IMR-90 (cell line): Measurements from ENCODE around the gene MSRB1. TPM values are rescaled to one million over a fixed set of nuclear protein-coding genes. Genes with fewer than 3 reads are reported as not detected.

Experiments used
- ATAC-seq: fragments of 200-7000 bp; cut with Tn5 transposase; 2 replicates; pipeline ENCODE4 v1.9.1; 2020; ENCODE audit warnings: low read depth, mild to moderate bottlenecking, moderate library complexity
- BruUV-seq: library from RNA; stranded (reverse); fragments of 400-500 nt; replicated peaks from 2 replicates; lab custom pipeline; 2021; lab: Mats Ljungman, UMichigan
- CTCF ChIA-PET: fragments of 300-600 bp; formaldehyde crosslinking; extraction: SDS; loops from one replicate; lab custom pipeline; 2021; ENCODE audit warnings: antibody characterized with exemption; lab: Yijun Ruan, JAX
- POLR2A ChIA-PET: fragments of 300-600 bp; sonication (Branson Sonifier 250); formaldehyde crosslinking; loops from one replicate; lab custom pipeline; 2022; ENCODE audit warnings: antibody characterized with exemption; ENCODE audit not compliant: unreplicated experiment; lab: Charles Lee
- DNase-seq: peaks from one replicate; pipeline ENCODE4 v3.0.0; 2013
- H2AFZ ChIP-seq: replicated peaks from 2 replicates; pipeline ENCODE3; 2013; ENCODE audit warnings: low read length, mild to moderate bottlenecking; ENCODE audit not compliant: poor library complexity
- H2AK5ac ChIP-seq: 2 replicates; pipeline ENCODE4 v1.6.1; 2013; ENCODE audit warnings: low read depth, low read length, inconsistent platforms
- H2AK9ac ChIP-seq: replicated peaks from 2 replicates; pipeline ENCODE3; 2013; ENCODE audit warnings: mild to moderate bottlenecking, low read depth, low read length, moderate library complexity; ENCODE audit not compliant: poor library complexity
- H2BK120ac ChIP-seq: 2 replicates; pipeline ENCODE4 v1.6.1; 2013; ENCODE audit warnings: low read depth, low read length, inconsistent platforms
- H2BK15ac ChIP-seq: 3 replicates; pipeline ENCODE4 v1.6.1; 2013; ENCODE audit warnings: low read depth, low read length, inconsistent platforms
- H2BK20ac ChIP-seq: 2 replicates; pipeline ENCODE4 v1.6.1; 2013; ENCODE audit warnings: low read depth, mild to moderate bottlenecking, inconsistent platforms, low read length, moderate library complexity
- H2BK5ac ChIP-seq: 2 replicates; pipeline ENCODE4 v1.6.1; 2013; ENCODE audit warnings: mild to moderate bottlenecking, low read depth, low read length, inconsistent platforms; ENCODE audit not compliant: poor library complexity, severe bottlenecking
- H3K14ac ChIP-seq: replicated peaks from 2 replicates; pipeline ENCODE4 v1.6.1; 2013; ENCODE audit warnings: low read depth, low read length, inconsistent platforms
- H3K18ac ChIP-seq: 2 replicates; pipeline ENCODE4 v1.6.1; 2013; ENCODE audit warnings: low read depth, low read length, control low read depth
- H3K23ac ChIP-seq: 2 replicates; pipeline ENCODE4 v1.6.1; 2013; ENCODE audit warnings: low read depth, low read length, inconsistent platforms
- H3K27ac ChIP-seq: 2 replicates; pipeline ENCODE4 v1.5.1; 2013; ENCODE audit warnings: mild to moderate bottlenecking, control low read depth, low read length; ENCODE audit not compliant: insufficient read depth
- H3K27me3 ChIP-seq: 2 replicates; pipeline ENCODE4 v1.6.1; 2013; ENCODE audit warnings: low read length; ENCODE audit not compliant: control insufficient read depth, insufficient read depth
- H3K36me3 ChIP-seq: 2 replicates; pipeline ENCODE4 v1.6.1; 2013; ENCODE audit warnings: low read length, mixed read lengths; ENCODE audit not compliant: control insufficient read depth, insufficient read depth
- H3K4ac ChIP-seq: 2 replicates; pipeline ENCODE4 v1.6.1; 2013; ENCODE audit warnings: low read depth, low read length, inconsistent platforms
- H3K4me1 ChIP-seq: 2 replicates; pipeline ENCODE4 v1.6.1; 2013; ENCODE audit warnings: low read length, mixed read lengths; ENCODE audit not compliant: control insufficient read depth, insufficient read depth
- H3K4me2 ChIP-seq: 2 replicates; pipeline ENCODE4 v1.6.1; 2013; ENCODE audit warnings: low read depth, mild to moderate bottlenecking, control low read depth, low read length, moderate library complexity
- H3K4me3 ChIP-seq: 2 replicates; pipeline ENCODE4 v1.5.1; 2013; ENCODE audit warnings: low read depth, mild to moderate bottlenecking, control low read depth, low read length, moderate library complexity; ENCODE audit not compliant: insufficient read depth
- H3K56ac ChIP-seq: 2 replicates; pipeline ENCODE4 v1.6.1; 2013; ENCODE audit warnings: low read length, inconsistent platforms; ENCODE audit not compliant: insufficient read depth; ENCODE audit errors: extremely low read depth
- H3K79me1 ChIP-seq, 2 experiments: 2 replicates each; pipeline ENCODE4 v1.6.1; 2013; ENCODE audit warnings: low read length in 2 of 2, inconsistent platforms in 1 of 2, low read depth in 1 of 2
- H3K9ac ChIP-seq: 2 replicates; pipeline ENCODE4 v1.6.1; 2013; ENCODE audit warnings: low read depth, low read length, control low read depth
- H3K9me1 ChIP-seq: 2 replicates; pipeline ENCODE4 v1.6.1; 2013; ENCODE audit warnings: low read length, inconsistent platforms; ENCODE audit not compliant: insufficient read depth
- H3K9me3 ChIP-seq: 2 replicates; pipeline ENCODE4 v1.6.1; 2013; ENCODE audit warnings: low read length; ENCODE audit not compliant: control insufficient read depth, insufficient read depth
- H4K20me1 ChIP-seq: 2 replicates; pipeline ENCODE4 v1.6.1; 2013; ENCODE audit warnings: low read length, inconsistent platforms; ENCODE audit not compliant: insufficient read depth
- H4K5ac ChIP-seq: 2 replicates; pipeline ENCODE4 v1.6.1; 2013; ENCODE audit warnings: mild to moderate bottlenecking, low read depth, low read length, control low read depth
- H4K8ac ChIP-seq, 2 experiments: 2 replicates each; pipeline ENCODE4 v1.6.1; 2013; ENCODE audit warnings: low read depth in 2 of 2, low read length in 2 of 2, control low read depth in 1 of 2, inconsistent platforms in 1 of 2
- H4K91ac ChIP-seq: 2 replicates; pipeline ENCODE4 v1.6.1; 2013; ENCODE audit warnings: low read depth, low read length, inconsistent platforms; ENCODE audit not compliant: insufficient read depth
- RAD21 ChIP-seq: IDR thresholded peaks from 2 replicates; pipeline ENCODE4 v1.6.1; 2012; ENCODE audit warnings: low read length, improper control_type of control experiment
- WGBS, 2 experiments: methylation state at CpG; one replicate each; pipeline versions ENCODE4 v1.1.5 to v1.1.7; 2013; ENCODE audit warnings: missing lambda C conversion rate in 2 of 2; ENCODE audit not compliant: insufficient read length in 1 of 2; ENCODE audit errors: extremely low coverage in 2 of 2; 5-methylcytosine and 5-hydroxymethylcytosine counted together
- dilution Hi-C: fragments of 300-500 bp; cut with HindIII; formaldehyde crosslinking; loops from one replicate; pipeline ENCODE4 v1.14.3; 2018; ENCODE audit warnings: low sequenced_read_pairs; ENCODE audit not compliant: unreplicated experiment
- in situ Hi-C: fragments of 300-500 bp; cut with MboI; formaldehyde crosslinking; loops from 3 replicates; pipeline ENCODE4 v1.14.3; 2019; ENCODE audit warnings: low sequenced_read_pairs, inconsistent platforms, mixed read lengths
- intact Hi-C: fragments of 100-400 bp; cut with micrococcal nuclease; formaldehyde crosslinking; loops from 2 replicates; pipeline ENCODE4 v1.10.0; 2022
- polyA plus RNA-seq, 3 experiments: library from polyadenylated mRNA; depleted of rRNA; stranded (reverse); fragments of >200 nt; gene quantifications; 2 replicates each; pipeline ENCODE4 v1.2.3, GENCODE V29; 2012; ENCODE audit warnings: low replicate concordance in 1 of 3
- total RNA-seq: library from RNA; depleted of rRNA; stranded (reverse); fragments of >200 nt; gene quantifications from 2 replicates; pipeline ENCODE4 v1.2.3, GENCODE V29; 2012

The MSRB1 gene
- total and polyA plus RNA-seq, 2 of the 4 experiments (the other 2 are of a cell fraction) = 17.0 to 32.3 TPM

- Histone ChIP-seq H3K4me2 (no peak within 1 kb of the TSS; the same call in 1 of the 2 replicates), H4K8ac (no peak within 1 kb of the TSS), H3K27ac (no peak within 1 kb of the TSS), H4K5ac (no peak within 1 kb of the TSS), H3K9me1 (no peaks in the 10 kb centered on the region; the same call in 1 of the 2 replicates), H3K9ac (no peak within 1 kb of the TSS), H3K4me1 (no peaks in the 10 kb centered on the region), H4K91ac (no peak within 1 kb of the TSS), H4K20me1 (no peaks in the 10 kb centered on the region), H3K36me3 (no peaks in the 10 kb centered on the region), H2BK5ac (no peak within 1 kb of the TSS), H2AK9ac (no peak within 1 kb of the TSS), H3K56ac (no peak within 1 kb of the TSS), H3K27me3 (peaks cover 89% of the 10 kb centered on the region), H2BK120ac (no peak within 1 kb of the TSS), H3K4ac (no peak within 1 kb of the TSS), H3K23ac (no peak within 1 kb of the TSS), H2BK20ac (no peak within 1 kb of the TSS), H2BK15ac (no peak within 1 kb of the TSS), H2AK5ac (no peak within 1 kb of the TSS), H3K4me3 (no peak within 1 kb of the TSS), H3K14ac (no peak within 1 kb of the TSS), H3K79me1 (no peaks in the 10 kb centered on the region), H2AFZ (no peak within 1 kb of the TSS), H3K9me3 (no peaks in the 10 kb centered on the region; the same call in 1 of the 2 replicates), H3K18ac (no peak within 1 kb of the TSS)
- no peak for TF ChIP-seq RAD21
- DNase-seq (no peak), ATAC-seq (no peak)
- intact Hi-C loops = no loop called here
- dilution Hi-C loops = no loop called here
- POLR2A ChIA-PET = no interaction called here
- WGBS, 2 experiments = 0% methylated on average over 12 of the region's 71 CpGs; no CpG with 5 or more reads in 1 of the 2 experiments
- CTCF ChIA-PET = no interaction called here
- no TSS peak for BruUV-seq
- in situ Hi-C loops = no loop called here
These were observed 24.4 kb downstream of the MSRB1 start, which contains the start of gene HS3ST6 for GRCh38 chr16:1918351-1919326. TSS of gene HS3ST6 (minus strand) at chr16:1918415. CDS start at chr16:1918323, 92 bp downstream.
